Astrocyte (in vitro differentiated cells and primary cell): Measurements from ENCODE around the gene CCDC71L. TPM values are rescaled to one million over a fixed set of nuclear protein-coding genes. Genes with fewer than 3 reads are reported as not detected.

ENCODE experiments used
- DNase-seq: peaks from one replicate; pipeline ENCODE4 v3.0.0-alpha.2; 2010; ENCODE audit warnings: low read depth
- FAIRE-seq: peaks from 2 replicates; lab custom pipeline; 2011; peaks lifted over from hg19 to GRCh38; lab: Jason Lieb, UNC
- H2AFZ ChIP-seq: 2 replicates; pipeline ENCODE4 v1.6.0; 2012; ENCODE audit warnings: low read depth, low read length, inconsistent platforms
- H3K27ac ChIP-seq: 2 replicates; pipeline ENCODE4 v1.5.1; 2011; ENCODE audit warnings: low read depth, low read length, inconsistent platforms
- H3K27me3 ChIP-seq: 2 replicates; pipeline ENCODE4 v1.6.0; 2011; ENCODE audit warnings: low read length, inconsistent platforms; ENCODE audit not compliant: insufficient read depth
- H3K36me3 ChIP-seq: 2 replicates; pipeline ENCODE4 v1.5.1; 2011; ENCODE audit warnings: low read length, inconsistent platforms; ENCODE audit not compliant: insufficient read depth
- H3K4me1 ChIP-seq: 2 replicates; pipeline ENCODE4 v1.5.1; 2011; ENCODE audit warnings: low read length, inconsistent platforms; ENCODE audit not compliant: insufficient read depth
- H3K4me2 ChIP-seq: 2 replicates; pipeline ENCODE4 v1.6.0; 2012; ENCODE audit warnings: low read length, inconsistent platforms
- H3K4me3 ChIP-seq: 2 replicates; pipeline ENCODE4 v1.5.1; 2011; ENCODE audit warnings: low read depth, mild to moderate bottlenecking, low read length, inconsistent platforms; ENCODE audit not compliant: insufficient read depth
- H3K79me2 ChIP-seq: 2 replicates; pipeline ENCODE4 v1.6.0; 2012; ENCODE audit warnings: mild to moderate bottlenecking, low read length, inconsistent platforms; ENCODE audit not compliant: insufficient read depth
- H3K9ac ChIP-seq: 2 replicates; pipeline ENCODE4 v1.6.0; 2012; ENCODE audit warnings: mild to moderate bottlenecking, low read length, inconsistent platforms
- H3K9me3 ChIP-seq: 2 replicates; pipeline ENCODE4 v1.5.1; 2012; ENCODE audit warnings: low read depth, mild to moderate bottlenecking, low read length, inconsistent platforms; ENCODE audit not compliant: insufficient read depth
- H4K20me1 ChIP-seq: 2 replicates; pipeline ENCODE4 v1.6.0; 2012; ENCODE audit warnings: low read length, inconsistent platforms; ENCODE audit not compliant: insufficient read depth
- H3K27ac Mint-ChIP-seq: one replicate; pipeline ENCODE4 v1.8.0; 2021; ENCODE audit warnings: mild to moderate bottlenecking, mixed read lengths; ENCODE audit not compliant: unreplicated experiment
- H3K27me3 Mint-ChIP-seq: one replicate; pipeline ENCODE4 v1.8.0; 2021; ENCODE audit warnings: low read depth, mixed read lengths; ENCODE audit not compliant: unreplicated experiment
- H3K36me3 Mint-ChIP-seq: one replicate; pipeline ENCODE4 v1.8.0; 2021; ENCODE audit warnings: low read depth, mixed read lengths; ENCODE audit not compliant: unreplicated experiment
- H3K4me1 Mint-ChIP-seq: one replicate; pipeline ENCODE4 v1.8.0; 2021; ENCODE audit warnings: low read depth, mixed read lengths; ENCODE audit not compliant: unreplicated experiment
- H3K4me3 Mint-ChIP-seq: one replicate; pipeline ENCODE4 v1.8.0; 2021; ENCODE audit warnings: mild to moderate bottlenecking, moderate library complexity, mixed read lengths; ENCODE audit not compliant: unreplicated experiment
- H3K9me3 Mint-ChIP-seq: one replicate; pipeline ENCODE4 v1.8.0; 2021; ENCODE audit warnings: mild to moderate bottlenecking, mixed read lengths; ENCODE audit not compliant: unreplicated experiment
- EZH2 ChIP-seq: IDR thresholded peaks from 2 replicates; pipeline ENCODE4 v1.6.1; 2012; ENCODE audit warnings: mild to moderate bottlenecking, low read length, inconsistent platforms; ENCODE audit not compliant: insufficient read depth
- total RNA-seq: library from RNA; stranded (reverse); gene quantifications from 2 replicates; pipeline ENCODE4 v1.2.1, GENCODE V29; 2021
- TF ChIP-seq, protein P1 (sequence below): IDR thresholded peaks from 2 replicates; pipeline ENCODE4 v1.5.1; 2011; ENCODE audit warnings: low read depth, mild to moderate bottlenecking, inconsistent platforms, low read length, moderate library complexity; ENCODE audit not compliant: insufficient read depth

CCDC71L gene
- total RNA-seq, 1 donor from 2014 or later = 26.8 TPM

GRCh38 chr7:106630648-106631047 lies 30.3 kb downstream of the CCDC71L start:
- no peaks in the 10 kb centered on the region for H3K36me3 Mint-ChIP-seq
- Histone ChIP-seq H3K4me1 (peaks cover 8% of the 10 kb centered on the region), H3K36me3 (no peaks in the 10 kb centered on the region), H2AFZ (no peak overlapping the region), H3K27me3 (no peaks in the 10 kb centered on the region), H4K20me1 (no peaks in the 10 kb centered on the region), H3K4me3 (no peak overlapping the region), H3K9ac (no peak overlapping the region), H3K9me3 (peaks cover 3% of the 10 kb centered on the region), H3K27ac (no peak overlapping the region), H3K4me2 (no peak overlapping the region), H3K79me2 (no peaks in the 10 kb centered on the region)
- DNase-seq = no peak
- H3K27me3 Mint-ChIP-seq = no peaks in the 10 kb centered on the region
- FAIRE-seq = no peak
- no peak overlapping the region for H3K4me3 Mint-ChIP-seq
- peaks cover 5% of the 10 kb centered on the region for H3K4me1 Mint-ChIP-seq
- H3K9me3 Mint-ChIP-seq = peaks cover 3% of the 10 kb centered on the region
- TF ChIP-seq, protein P1, sequence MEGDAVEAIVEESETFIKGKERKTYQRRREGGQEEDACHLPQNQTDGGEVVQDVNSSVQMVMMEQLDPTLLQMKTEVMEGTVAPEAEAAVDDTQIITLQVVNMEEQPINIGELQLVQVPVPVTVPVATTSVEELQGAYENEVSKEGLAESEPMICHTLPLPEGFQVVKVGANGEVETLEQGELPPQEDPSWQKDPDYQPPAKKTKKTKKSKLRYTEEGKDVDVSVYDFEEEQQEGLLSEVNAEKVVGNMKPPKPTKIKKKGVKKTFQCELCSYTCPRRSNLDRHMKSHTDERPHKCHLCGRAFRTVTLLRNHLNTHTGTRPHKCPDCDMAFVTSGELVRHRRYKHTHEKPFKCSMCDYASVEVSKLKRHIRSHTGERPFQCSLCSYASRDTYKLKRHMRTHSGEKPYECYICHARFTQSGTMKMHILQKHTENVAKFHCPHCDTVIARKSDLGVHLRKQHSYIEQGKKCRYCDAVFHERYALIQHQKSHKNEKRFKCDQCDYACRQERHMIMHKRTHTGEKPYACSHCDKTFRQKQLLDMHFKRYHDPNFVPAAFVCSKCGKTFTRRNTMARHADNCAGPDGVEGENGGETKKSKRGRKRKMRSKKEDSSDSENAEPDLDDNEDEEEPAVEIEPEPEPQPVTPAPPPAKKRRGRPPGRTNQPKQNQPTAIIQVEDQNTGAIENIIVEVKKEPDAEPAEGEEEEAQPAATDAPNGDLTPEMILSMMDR = no peak
- no peak for TF ChIP-seq EZH2
- H3K27ac Mint-ChIP-seq = no peak overlapping the region

GRCh38 chr7:106629516-106629915 lies 31.4 kb downstream of the CCDC71L start:
- TF ChIP-seq EZH2 = no peak
- TF ChIP-seq, protein P1 = no peak
- H3K4me2 ChIP-seq = peak overlapping the region; percentile 79
- no peak overlapping the region for H2AFZ ChIP-seq
- H3K4me1 ChIP-seq = peaks cover 8% of the 10 kb centered on the region
- Mint-ChIP-seq H3K4me1 (peaks cover 6% of the 10 kb centered on the region), H3K27me3 (no peaks in the 10 kb centered on the region), H3K27ac (no peak overlapping the region), H3K36me3 (no peaks in the 10 kb centered on the region), H3K9me3 (peaks cover 3% of the 10 kb centered on the region), H3K4me3 (no peak overlapping the region)
- H3K9me3 ChIP-seq = peaks cover 3% of the 10 kb centered on the region
- no peaks in the 10 kb centered on the region for H4K20me1 ChIP-seq
- no peaks in the 10 kb centered on the region for H3K79me2 ChIP-seq
- no peaks in the 10 kb centered on the region for H3K27me3 ChIP-seq
- no peak overlapping the region for H3K9ac ChIP-seq
- no peak for FAIRE-seq
- H3K4me3 ChIP-seq = no peak overlapping the region
- peak overlapping the region; percentile 14 for H3K27ac ChIP-seq
- DNase-seq = peak; percentile 67
- no peaks in the 10 kb centered on the region for H3K36me3 ChIP-seq

DNA sequence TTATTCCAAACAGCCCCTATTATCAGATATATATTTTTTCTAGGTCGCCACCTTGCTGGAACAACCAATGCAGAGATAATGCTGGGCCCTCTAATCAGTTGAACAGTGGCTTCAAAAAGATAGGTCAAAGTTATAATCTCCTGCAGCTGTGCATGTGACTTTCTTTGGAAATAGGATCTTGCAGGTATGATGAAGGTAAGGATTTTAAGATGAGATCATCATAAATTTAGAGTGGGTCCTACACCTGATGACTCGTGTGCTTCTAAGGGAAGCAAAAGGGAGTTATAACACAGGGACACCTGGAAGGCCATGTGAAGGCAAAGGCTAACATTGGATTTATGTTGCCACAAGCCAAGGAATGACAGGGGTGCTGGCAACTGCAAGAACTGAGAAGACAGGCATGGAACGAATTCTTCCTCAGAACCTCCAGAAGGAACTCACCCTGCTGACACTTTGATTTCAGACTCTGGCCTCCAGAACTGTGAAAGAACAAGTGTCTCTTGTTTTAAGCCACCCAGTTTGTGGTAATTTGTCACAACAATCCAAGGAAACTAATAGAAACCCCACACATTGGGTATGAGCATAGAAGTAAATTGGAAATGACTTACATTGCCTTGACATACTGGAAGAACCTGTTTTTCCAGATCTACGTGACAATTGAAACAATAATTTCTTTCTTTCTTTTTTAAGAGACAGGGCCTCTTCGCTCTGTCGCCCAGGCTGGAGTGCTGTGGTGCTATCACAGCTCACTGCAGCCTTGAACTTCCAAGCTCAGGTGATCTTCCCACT lies 34.4 kb downstream of the CCDC71L start:
- Histone ChIP-seq H3K4me1 (peaks cover 19% of the 10 kb centered on the region), H3K9me3 (peaks cover 3% of the 10 kb centered on the region), H3K27me3 (no peaks in the 10 kb centered on the region), H2AFZ (no peak overlapping the region), H4K20me1 (no peaks in the 10 kb centered on the region), H3K36me3 (no peaks in the 10 kb centered on the region), H3K9ac (no peak overlapping the region), H3K27ac (no peak overlapping the region), H3K4me3 (no peak overlapping the region), H3K4me2 (no peak overlapping the region), H3K79me2 (no peaks in the 10 kb centered on the region)
- FAIRE-seq (no peak), DNase-seq (no peak)
- Mint-ChIP-seq H3K4me1 (peaks cover 10% of the 10 kb centered on the region), H3K27me3 (no peaks in the 10 kb centered on the region), H3K36me3 (no peaks in the 10 kb centered on the region), H3K27ac (no peak overlapping the region), H3K4me3 (no peak overlapping the region), H3K9me3 (peaks cover 6% of the 10 kb centered on the region)
- TF ChIP-seq, protein P1 = no peak
- TF ChIP-seq EZH2 = no peak
